Stimulated activated naive CD8-positive, alpha-beta T cell treated with anti-CD3 and anti-CD28 coated beads, Interleukin-15, Interleukin-2, amounts not matched to agents 100 ng/mL and 50 ng/mL, for 24 hours (primary cell): Measurements from ENCODE around the gene TMEM161A.
"Not testable (repeated sequence)": the region's sequence is repeated elsewhere in the genome, so short reads cannot be mapped to it uniquely, and the experiment has no call there.

Source experiments
- H3K27ac Mint-ChIP-seq: one replicate; pipeline ENCODE4 v1.8.0; 2021; ENCODE audit warnings: mild to moderate bottlenecking, mixed read lengths
- H3K27me3 Mint-ChIP-seq: one replicate; pipeline ENCODE4 v1.8.0; 2021; ENCODE audit warnings: mixed read lengths
- H3K36me3 Mint-ChIP-seq: one replicate; pipeline ENCODE4 v1.8.0; 2021; ENCODE audit warnings: low read depth, mixed read lengths
- H3K4me1 Mint-ChIP-seq: one replicate; pipeline ENCODE4 v1.8.0; 2021; ENCODE audit warnings: low read depth, mixed read lengths
- H3K4me3 Mint-ChIP-seq: one replicate; pipeline ENCODE4 v1.8.0; 2021; ENCODE audit warnings: mild to moderate bottlenecking, mixed read lengths
- H3K9me3 Mint-ChIP-seq: one replicate; pipeline ENCODE4 v1.8.0; 2021; ENCODE audit warnings: mixed read lengths

The TMEM161A gene

DNA sequence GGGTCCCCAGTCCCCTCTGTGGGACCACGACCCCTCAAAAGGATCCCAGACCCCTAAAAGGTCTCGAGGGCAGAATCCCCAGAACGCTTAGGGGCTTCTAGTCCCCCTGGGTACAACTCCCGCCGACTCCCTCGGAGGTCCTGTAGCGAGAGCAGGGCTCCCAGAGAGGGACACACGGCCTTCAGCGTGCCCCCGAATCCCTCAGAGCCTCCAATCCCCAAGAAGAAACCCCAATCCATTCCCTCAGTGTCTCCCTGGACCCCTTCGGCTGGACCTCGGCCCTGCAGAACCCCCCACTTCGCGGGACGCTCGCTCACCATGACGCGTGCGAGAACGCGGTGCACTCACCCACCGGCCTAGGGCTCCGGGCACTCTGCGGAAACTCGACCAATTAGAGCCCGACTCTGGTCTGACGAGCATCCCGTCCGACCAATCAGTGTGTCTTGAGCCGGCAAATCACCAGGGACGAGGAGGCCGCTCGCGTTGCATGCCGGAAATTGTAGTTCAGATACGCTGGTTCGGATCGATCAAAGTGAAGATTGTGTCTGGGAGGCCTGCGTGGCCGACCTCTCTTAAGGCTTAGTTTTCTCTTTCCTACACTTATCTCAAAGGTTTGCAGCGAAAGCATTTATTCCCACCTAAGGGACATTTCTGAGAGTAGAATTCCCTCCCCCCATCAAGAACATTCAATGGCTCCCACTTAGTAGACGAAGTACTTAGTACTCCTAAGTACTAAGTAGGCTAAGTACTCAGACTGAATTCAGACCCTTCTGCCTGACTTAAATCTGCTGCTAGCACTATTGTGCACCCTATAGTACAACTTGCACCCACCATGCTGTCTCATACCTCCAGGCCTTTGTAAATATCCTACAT is at the start of gene TMEM161A:
TSS of gene TMEM161A (minus strand) at position 370 of the 873 bp plus-strand sequence. CDS start at position 320, 50 bp downstream.
- Mint-ChIP-seq H3K27me3 (no peaks in the 10 kb centered on the region), H3K4me3 (peak within 1 kb of the TSS; percentile 94), H3K36me3 (peaks cover 5% of the 10 kb centered on the region), H3K9me3 (no peaks in the 10 kb centered on the region), H3K27ac (peak within 1 kb of the TSS; percentile 96), H3K4me1 (peaks cover 23% of the 10 kb centered on the region)

DNA sequence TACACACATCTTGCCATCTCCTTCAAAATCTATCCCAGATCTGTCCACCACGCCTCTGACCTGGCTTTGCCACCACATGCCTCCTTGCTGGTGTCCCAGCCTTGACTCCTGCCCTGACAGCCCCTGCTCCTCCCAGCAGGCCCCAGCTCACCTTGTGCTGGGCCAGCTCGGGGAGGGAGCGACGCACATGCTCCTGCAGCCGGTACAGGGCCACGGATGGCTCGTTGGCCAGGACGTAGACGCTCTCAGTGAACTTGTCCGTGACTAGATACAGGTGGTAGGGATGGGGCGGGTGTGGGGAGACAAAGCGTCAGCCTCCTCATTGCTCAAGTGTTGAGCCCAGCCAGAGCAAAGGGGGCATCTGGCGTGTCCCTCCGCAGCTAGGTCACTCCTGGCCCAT is 48.5 kb upstream of the TMEM161A start:
- H3K9me3 Mint-ChIP-seq = no peaks in the 10 kb centered on the region
- no peak overlapping the region for H3K4me3 Mint-ChIP-seq
- peaks cover 29% of the 10 kb centered on the region for H3K36me3 Mint-ChIP-seq
- H3K27me3 Mint-ChIP-seq = no peaks in the 10 kb centered on the region
- H3K4me1 Mint-ChIP-seq = peaks cover 30% of the 10 kb centered on the region
- peak overlapping the region; percentile 54 for H3K27ac Mint-ChIP-seq

DNA sequence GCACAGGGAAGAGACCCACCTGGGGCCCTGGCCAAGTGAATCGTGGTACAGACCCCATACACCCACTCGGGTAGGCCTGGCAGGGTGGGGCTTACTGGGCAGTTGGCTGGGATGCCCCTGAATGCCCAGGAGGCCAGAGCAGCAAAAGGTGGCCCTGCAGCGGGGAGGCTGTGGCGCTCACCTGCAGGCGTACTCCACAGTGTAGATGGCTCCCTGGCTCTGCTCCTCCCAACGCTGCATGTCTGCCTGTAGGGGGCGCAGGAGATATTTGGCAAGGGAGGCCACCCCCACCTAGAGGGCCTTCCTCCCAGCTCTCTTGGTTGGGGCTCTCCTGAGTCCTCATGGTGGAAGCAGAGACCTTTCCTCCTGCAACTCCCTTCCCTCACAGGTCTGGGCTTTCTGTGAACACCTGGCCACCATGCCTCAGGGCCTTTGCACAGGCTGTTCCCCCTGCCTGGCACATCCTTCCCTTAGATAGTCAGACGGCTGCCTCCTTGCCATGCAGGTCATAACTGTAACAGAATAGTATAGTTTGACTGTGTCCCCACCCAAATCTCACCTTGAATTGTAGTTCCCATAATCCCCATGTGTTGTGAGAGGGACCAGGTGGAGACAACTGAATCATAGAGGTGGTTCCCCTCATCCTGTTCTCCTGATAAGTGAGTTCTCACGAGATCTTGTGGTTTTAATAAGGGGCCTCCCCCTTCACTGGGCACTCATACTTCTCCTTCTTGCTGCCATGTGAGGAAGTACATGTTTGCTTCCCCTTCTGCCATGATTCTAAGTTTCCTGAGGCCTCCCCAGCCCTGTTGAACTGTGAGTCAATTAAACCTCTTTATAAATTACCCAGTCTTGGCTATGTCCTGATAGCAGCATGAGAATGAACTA is 47.8 kb upstream of the TMEM161A start:
- peaks cover 29% of the 10 kb centered on the region for H3K36me3 Mint-ChIP-seq
- H3K27ac Mint-ChIP-seq = no peak overlapping the region
- H3K4me3 Mint-ChIP-seq = no peak overlapping the region
- no peaks in the 10 kb centered on the region for H3K9me3 Mint-ChIP-seq
- no peaks in the 10 kb centered on the region for H3K27me3 Mint-ChIP-seq
- H3K4me1 Mint-ChIP-seq = peaks cover 27% of the 10 kb centered on the region

DNA sequence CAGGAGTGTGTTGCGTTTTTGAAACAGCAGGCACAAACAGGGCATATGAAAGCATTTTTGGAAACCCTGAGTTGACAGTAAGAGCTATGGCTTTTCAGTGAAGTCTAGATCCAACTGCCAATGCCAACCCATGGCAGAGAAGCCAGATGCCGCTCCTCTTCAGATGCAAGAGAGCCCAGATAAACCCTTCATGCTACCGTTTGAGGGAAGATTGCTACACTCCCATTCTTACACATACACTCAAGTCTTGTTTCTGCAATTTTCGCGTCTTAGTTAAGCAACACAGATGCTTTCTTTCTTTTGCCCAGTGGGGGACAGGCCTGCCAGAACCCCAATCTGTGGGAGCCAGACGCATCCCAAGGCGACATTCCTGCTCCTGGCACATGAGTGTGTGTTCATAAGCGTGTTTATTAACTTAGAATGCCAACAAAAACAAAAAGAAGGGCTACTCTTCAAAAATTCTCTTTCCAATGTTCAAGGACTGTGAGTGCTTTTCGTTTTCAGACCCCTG is 43.3 kb upstream of the TMEM161A start:
- peaks cover 6% of the 10 kb centered on the region for H3K4me1 Mint-ChIP-seq
- H3K36me3 Mint-ChIP-seq = peaks cover 30% of the 10 kb centered on the region
- no peak overlapping the region for H3K27ac Mint-ChIP-seq
- no peaks in the 10 kb centered on the region for H3K27me3 Mint-ChIP-seq
- no peaks in the 10 kb centered on the region for H3K9me3 Mint-ChIP-seq
- H3K4me3 Mint-ChIP-seq = no peak overlapping the region

DNA sequence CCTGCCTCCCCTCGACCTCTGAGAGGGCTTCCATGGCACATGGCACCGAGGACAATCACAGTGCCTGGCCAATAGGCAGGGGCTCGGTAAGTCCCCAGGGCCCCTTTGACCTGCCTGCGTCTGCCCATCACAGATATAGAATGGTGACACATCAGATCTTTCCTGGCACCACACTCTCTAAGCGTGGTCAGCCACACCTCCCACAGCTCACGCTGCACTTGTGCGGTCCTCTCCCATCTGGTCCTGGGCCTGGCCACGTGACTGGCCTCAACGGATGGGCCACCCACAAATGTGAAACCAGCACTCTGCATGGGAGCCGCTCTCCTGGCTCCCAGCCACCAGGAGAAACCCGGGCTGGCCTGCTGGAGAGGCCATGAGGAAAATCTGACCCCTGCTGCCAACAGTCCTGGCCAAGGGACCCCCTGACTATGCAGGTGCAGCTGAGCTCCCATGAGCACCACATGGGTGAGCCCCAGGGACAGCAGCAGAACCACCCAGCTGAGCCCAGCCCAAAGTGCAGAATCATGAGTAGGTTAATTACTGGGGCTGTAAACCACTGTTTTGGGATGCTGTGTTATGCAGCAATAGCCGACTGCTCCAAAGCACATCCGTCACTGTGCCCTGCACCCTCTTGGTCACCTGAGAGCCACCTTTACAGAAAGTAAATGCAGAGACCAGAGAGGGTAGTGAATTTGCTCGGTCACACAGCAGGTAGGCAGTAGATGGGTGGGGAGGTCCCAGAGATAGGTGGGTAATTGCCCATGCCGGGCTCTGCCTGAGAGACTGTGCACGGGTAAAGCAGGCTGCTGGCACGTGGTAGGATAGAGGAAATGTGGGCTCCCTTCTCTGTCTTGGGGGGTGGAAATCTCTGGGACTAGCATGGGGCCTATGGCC is 41.5 kb upstream of the TMEM161A start:
- no peak overlapping the region for H3K4me3 Mint-ChIP-seq
- H3K36me3 Mint-ChIP-seq = peaks cover 23% of the 10 kb centered on the region
- no peak overlapping the region for H3K27ac Mint-ChIP-seq
- no peaks in the 10 kb centered on the region for H3K9me3 Mint-ChIP-seq
- H3K4me1 Mint-ChIP-seq = no peaks in the 10 kb centered on the region
- H3K27me3 Mint-ChIP-seq = no peaks in the 10 kb centered on the region

DNA sequence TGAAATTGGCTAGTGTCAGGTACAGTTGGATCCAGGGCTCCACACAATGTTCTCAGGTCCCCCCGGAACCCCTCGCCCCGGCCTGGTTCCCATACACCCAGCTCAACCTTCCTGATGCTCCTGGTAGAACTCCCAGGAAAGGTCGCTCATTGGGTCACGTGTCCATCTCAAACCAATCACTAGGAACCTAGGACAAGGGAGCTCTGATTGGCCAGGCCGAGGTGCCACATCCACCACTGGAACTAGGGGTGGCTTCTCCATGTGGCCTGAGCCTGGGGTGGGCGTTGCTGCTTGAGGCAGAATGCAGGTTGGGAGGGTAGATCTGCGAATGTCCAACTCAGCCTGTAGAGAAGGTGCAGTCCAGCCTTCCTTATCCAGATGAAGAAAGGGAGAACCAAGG is 38.7 kb upstream of the TMEM161A start:
- Mint-ChIP-seq H3K4me1 (no peaks in the 10 kb centered on the region), H3K36me3 (peaks cover 13% of the 10 kb centered on the region), H3K9me3 (no peaks in the 10 kb centered on the region), H3K27me3 (no peaks in the 10 kb centered on the region), H3K27ac (no peak overlapping the region), H3K4me3 (no peak overlapping the region)

DNA sequence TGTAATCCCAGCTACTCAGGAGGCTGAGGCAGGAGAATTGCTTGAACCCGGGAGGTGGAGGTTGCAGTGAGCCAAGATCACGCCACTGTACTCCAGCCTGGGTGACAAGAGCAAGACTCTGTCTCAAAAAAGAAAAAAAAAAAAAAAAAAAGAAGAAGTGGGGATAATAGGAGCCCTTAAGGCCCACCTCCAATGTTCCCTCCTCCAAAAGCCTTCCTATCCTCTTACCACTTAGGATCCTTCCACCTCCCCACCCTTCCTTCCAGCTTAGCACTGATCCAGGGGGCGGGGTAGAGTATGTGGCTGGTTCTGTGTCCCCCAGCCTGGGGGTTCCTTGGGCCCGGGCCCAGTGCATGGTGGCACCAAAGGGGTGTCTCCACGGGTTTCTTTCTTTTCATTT is 35.0 kb upstream of the TMEM161A start:
- H3K9me3 Mint-ChIP-seq, H3K36me3 Mint-ChIP-seq, H3K27ac Mint-ChIP-seq, H3K27me3 Mint-ChIP-seq, H3K4me3 Mint-ChIP-seq: not testable (repeated sequence)
- H3K4me1 Mint-ChIP-seq = peaks cover 14% of the 10 kb centered on the region

DNA sequence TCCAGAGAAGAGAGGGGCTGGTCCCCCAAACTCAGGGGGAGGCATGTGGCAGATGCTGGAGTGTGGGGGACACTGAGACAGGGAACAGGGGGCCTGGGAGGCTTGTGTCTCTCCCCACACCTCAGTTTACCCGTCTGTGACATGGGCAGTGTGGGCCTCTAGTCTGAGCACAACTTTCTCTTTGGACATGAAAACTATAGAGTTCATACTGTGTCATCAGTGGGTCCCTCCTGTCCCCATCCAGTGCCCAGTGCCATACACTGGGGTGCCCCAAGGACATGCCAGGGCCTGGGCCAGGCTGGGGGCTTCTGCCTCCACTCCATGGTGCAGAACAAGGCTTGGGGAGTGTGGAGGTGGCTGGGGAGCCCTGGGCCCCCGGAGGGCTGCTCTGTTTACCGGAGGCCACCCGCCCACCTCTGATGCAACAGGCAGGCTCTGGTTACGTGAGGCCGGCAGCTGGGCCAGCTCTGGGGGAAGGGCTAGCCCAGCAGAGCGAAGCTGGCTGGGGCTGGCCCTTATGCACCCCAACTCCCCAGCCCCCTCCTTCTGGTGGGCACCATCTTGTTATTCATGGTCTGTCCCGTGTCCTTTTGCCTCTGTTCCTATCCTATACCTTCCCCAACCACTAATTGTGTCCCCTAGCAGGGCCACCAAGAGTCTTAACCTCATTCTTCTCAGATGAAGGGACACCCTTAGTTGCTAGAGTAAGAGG is 33.7 kb upstream of the TMEM161A start:
- Mint-ChIP-seq H3K4me1 (peaks cover 14% of the 10 kb centered on the region), H3K9me3 (no peaks in the 10 kb centered on the region), H3K36me3 (no peaks in the 10 kb centered on the region), H3K4me3 (no peak overlapping the region), H3K27me3 (peaks cover 3% of the 10 kb centered on the region), H3K27ac (no peak overlapping the region)

DNA sequence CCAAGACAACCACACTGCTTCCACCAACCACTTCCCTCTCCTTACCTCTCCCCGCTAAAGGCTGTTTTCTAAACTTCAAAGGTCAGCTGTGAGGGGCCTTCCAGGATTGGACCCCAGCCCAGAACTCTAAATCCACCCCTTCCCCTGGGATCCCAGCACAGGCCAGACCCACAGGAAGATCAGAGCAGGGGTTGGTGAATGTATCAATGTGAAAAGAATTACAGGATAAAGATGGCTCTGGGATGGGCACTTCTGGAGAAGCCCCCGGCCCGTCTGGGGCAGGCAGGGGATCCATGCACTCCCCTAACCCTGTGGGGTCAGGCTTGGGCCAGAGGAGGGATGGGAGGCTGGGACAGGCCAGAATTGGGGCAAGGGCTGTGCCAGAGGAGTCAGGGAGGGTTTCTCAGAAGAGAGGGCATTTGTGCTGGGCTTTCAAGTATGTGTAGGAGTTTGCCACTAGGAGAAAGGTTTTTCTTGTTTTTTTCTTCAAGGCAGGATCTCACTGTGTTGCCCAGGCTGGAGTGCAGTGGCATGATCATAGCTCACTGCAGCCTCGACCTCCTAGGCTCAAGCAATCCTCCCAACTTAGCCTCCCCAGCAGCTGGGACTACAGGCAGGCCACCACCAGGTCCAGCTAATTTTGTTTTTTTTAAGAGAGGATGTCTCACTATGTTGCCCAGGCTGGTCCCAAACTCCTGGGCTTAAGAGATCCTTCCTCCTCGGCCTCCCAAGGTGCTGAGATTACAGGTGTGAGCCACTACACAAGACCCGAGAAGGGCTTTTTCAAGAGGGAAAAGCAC is 32.8 kb upstream of the TMEM161A start:
- H3K9me3 Mint-ChIP-seq = no peaks in the 10 kb centered on the region
- peaks cover 3% of the 10 kb centered on the region for H3K27me3 Mint-ChIP-seq
- H3K4me1 Mint-ChIP-seq = peaks cover 14% of the 10 kb centered on the region
- no peak overlapping the region for H3K27ac Mint-ChIP-seq
- no peaks in the 10 kb centered on the region for H3K36me3 Mint-ChIP-seq
- no peak overlapping the region for H3K4me3 Mint-ChIP-seq

DNA sequence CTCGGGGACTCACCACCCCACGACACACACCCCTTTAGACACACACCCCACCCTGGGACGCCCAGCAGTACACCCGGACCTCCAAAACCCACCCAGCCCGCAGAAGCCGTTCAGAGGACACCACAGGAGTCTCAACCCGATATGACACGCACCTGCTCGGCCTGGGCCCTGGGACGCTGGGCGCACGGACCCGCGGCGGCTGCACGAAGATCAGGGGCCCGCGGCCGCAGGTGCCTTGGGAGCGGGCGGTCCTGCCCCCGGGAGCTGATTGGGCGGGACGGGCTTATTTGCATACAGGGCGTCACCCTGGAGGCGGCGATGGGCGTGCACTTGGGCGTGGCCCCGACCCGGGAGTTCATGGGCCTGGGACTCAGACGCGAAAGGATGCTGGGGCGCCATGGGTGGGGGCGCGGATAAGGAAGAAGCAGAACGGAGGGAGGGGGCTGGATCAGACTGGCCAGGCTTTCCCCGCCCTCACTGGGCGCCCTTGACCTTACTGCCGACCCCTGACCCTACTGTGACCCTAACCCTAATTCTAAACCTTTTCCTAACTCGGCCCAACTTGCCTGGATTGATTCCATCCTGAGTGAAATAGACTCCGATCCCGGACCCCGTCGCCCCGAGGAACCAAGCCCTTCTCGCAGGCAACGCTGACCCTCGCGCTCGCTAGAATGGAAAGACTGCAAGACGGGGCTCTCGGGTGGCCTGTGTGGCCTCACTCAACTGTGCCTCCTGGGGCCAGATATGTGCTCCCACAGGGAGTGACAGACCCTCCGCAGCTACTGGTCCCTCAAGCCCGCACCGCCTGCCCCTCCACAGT is 32.0 kb upstream of the TMEM161A start, which contains the start of gene MEF2B:
TSS of gene MEF2B (minus strand) at position 211 of the 820 bp plus-strand sequence. CDS start 19,528 bp downstream, outside the sequence.
- Mint-ChIP-seq H3K27ac (no peak within 1 kb of the TSS), H3K9me3 (no peaks in the 10 kb centered on the region), H3K4me1 (peaks cover 14% of the 10 kb centered on the region), H3K27me3 (peaks cover 3% of the 10 kb centered on the region), H3K36me3 (no peaks in the 10 kb centered on the region), H3K4me3 (peak within 1 kb of the TSS; percentile 13)

DNA sequence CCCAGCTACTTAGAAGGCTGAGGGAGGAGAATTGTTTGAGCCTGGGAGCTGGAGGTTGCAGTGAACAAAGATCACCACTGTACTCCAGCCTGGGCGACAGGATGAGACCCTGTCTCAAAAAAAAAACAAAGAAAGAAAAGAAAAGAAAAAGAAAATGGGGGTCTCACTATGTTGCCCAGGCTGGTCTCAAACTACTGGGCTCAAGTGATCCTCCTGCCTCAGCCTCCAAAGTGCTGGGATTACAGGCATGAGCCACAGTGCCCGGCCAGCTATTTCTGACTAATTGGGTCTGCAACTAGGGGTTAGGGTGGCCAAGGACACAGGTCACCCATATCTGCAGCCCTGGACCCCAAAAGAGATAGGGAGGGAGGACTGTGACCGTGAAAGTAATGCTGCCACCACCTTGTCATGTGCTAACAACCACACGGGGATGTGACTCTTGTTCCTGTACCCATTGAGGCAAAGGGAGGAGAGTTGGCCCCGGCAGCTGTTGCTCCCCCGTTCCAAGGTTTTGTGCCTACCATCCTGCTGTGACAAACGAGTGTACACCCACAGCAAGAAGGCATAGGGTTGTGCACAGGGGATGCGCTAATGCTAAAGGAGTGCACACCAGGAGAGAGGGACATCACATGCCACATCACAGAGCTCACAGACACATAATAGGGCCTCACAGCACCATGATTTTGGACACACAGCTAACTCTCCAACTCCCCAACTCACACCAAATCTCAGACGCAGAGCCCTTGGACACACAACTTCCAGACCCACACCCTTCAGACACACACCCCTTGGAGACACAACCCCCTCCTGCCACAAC is 31.2 kb upstream of the TMEM161A start:
- Mint-ChIP-seq H3K4me1 (peaks cover 14% of the 10 kb centered on the region), H3K27ac (no peak overlapping the region), H3K9me3 (no peaks in the 10 kb centered on the region), H3K4me3 (peak overlapping the region; percentile 13), H3K27me3 (peaks cover 3% of the 10 kb centered on the region), H3K36me3 (no peaks in the 10 kb centered on the region)

DNA sequence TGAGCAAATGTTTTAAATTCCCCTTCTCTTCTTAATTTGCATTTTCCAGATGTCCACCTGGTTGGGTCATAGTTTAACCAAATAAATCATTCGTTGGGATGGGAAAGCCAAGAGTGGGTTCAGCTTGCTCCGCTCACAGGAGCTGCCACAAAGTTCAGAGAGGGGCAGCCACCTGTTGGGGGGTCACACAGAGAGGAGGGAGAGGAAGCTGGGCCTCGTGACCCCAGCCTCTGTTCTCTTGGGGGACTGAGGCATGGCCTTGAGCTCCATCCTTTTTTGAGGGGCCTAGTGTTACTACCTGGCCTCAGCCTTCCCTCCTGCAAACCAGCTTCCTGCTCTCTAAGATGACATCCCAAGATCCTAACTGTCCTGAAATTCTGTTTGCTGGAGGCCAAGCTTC is 29.3 kb upstream of the TMEM161A start:
- Mint-ChIP-seq H3K36me3 (no peaks in the 10 kb centered on the region), H3K27me3 (peaks cover 3% of the 10 kb centered on the region), H3K9me3 (no peaks in the 10 kb centered on the region), H3K4me1 (peaks cover 14% of the 10 kb centered on the region), H3K4me3 (no peak overlapping the region), H3K27ac (no peak overlapping the region)
